ENCODE data around the gene FGG. TPM values are rescaled to one million over a fixed set of nuclear protein-coding genes. Genes with fewer than 3 reads are reported as not detected.

The FGG gene
- total and polyA plus RNA-seq, 2 donors from 2014 or later = 1.8 to 2.8 TPM

- no peaks in the 10 kb centered on the region for H3K36me3 ChIP-seq (ENCODE audit: control insufficient read depth in 2 of 3, insufficient read depth in 3 of 3, low read length in 3 of 3)
- no peak for FAIRE-seq
- no peak overlapping the region for H3K4me3 ChIP-seq (ENCODE audit: low read length in 3 of 3)
- no peaks in the 10 kb centered on the region for H3K4me1 ChIP-seq (ENCODE audit: control insufficient read depth in 2 of 3, insufficient read depth in 2 of 3, low read depth in 1 of 3, low read length in 3 of 3)
- no peak overlapping the region for H3K9ac ChIP-seq (ENCODE audit: low read length in 3 of 3)
- no peak overlapping the region for H3K27ac ChIP-seq (ENCODE audit: low read depth in 2 of 2, low read length in 2 of 2)
- no peaks in the 10 kb centered on the region for H3K27me3 ChIP-seq (ENCODE audit: control insufficient read depth, insufficient read depth, low read length)
- intact Hi-C loops (cut with DNase I) = no loop called here
- TF ChIP-seq, protein P1, sequence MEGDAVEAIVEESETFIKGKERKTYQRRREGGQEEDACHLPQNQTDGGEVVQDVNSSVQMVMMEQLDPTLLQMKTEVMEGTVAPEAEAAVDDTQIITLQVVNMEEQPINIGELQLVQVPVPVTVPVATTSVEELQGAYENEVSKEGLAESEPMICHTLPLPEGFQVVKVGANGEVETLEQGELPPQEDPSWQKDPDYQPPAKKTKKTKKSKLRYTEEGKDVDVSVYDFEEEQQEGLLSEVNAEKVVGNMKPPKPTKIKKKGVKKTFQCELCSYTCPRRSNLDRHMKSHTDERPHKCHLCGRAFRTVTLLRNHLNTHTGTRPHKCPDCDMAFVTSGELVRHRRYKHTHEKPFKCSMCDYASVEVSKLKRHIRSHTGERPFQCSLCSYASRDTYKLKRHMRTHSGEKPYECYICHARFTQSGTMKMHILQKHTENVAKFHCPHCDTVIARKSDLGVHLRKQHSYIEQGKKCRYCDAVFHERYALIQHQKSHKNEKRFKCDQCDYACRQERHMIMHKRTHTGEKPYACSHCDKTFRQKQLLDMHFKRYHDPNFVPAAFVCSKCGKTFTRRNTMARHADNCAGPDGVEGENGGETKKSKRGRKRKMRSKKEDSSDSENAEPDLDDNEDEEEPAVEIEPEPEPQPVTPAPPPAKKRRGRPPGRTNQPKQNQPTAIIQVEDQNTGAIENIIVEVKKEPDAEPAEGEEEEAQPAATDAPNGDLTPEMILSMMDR (IDR thresholded peaks at IDR 0.05; ENCODE audit: borderline replicate concordance, extremely low read depth, insufficient read depth) = no peak
- H3K9me3 ChIP-seq (ENCODE audit: control insufficient read depth in 2 of 3, insufficient read depth in 1 of 3, low read length in 3 of 3) = no peaks in the 10 kb centered on the region
- DNase-seq = no peak
Measured at GRCh38 chr4:154609532-154609931, 2.9 kb downstream of the FGG start.

GRCh38 chr4:154608361-154609252, 3.8 kb downstream of the FGG start:
- Histone ChIP-seq H3K27ac (ENCODE audit: low read depth in 2 of 2, low read length in 2 of 2) (no peak overlapping the region), H3K4me3 (ENCODE audit: low read length in 3 of 3) (no peak overlapping the region), H3K36me3 (ENCODE audit: control insufficient read depth in 2 of 3, insufficient read depth in 3 of 3, low read length in 3 of 3) (no peaks in the 10 kb centered on the region), H3K9me3 (ENCODE audit: control insufficient read depth in 2 of 3, insufficient read depth in 1 of 3, low read length in 3 of 3) (no peaks in the 10 kb centered on the region), H3K27me3 (ENCODE audit: control insufficient read depth, insufficient read depth, low read length) (no peaks in the 10 kb centered on the region), H3K9ac (ENCODE audit: low read length in 3 of 3) (no peak overlapping the region), H3K4me1 (ENCODE audit: control insufficient read depth in 2 of 3, insufficient read depth in 2 of 3, low read depth in 1 of 3, low read length in 3 of 3) (no peaks in the 10 kb centered on the region)
- intact Hi-C loops (cut with DNase I) = no loop called here
- TF ChIP-seq, protein P1 (IDR thresholded peaks at IDR 0.05; ENCODE audit: borderline replicate concordance, extremely low read depth, insufficient read depth) = no peak
- FAIRE-seq (no peak), DNase-seq (no peak)

- Histone ChIP-seq H3K27ac (ENCODE audit: low read depth in 2 of 2, low read length in 2 of 2) (no peak overlapping the region), H3K9me3 (ENCODE audit: control insufficient read depth in 2 of 3, insufficient read depth in 1 of 3, low read length in 3 of 3) (no peaks in the 10 kb centered on the region), H3K4me1 (ENCODE audit: control insufficient read depth in 2 of 3, insufficient read depth in 2 of 3, low read depth in 1 of 3, low read length in 3 of 3) (no peaks in the 10 kb centered on the region), H3K36me3 (ENCODE audit: control insufficient read depth in 2 of 3, insufficient read depth in 3 of 3, low read length in 3 of 3) (no peaks in the 10 kb centered on the region), H3K9ac (ENCODE audit: low read length in 3 of 3) (no peak overlapping the region), H3K4me3 (ENCODE audit: low read length in 3 of 3) (no peak overlapping the region), H3K27me3 (ENCODE audit: control insufficient read depth, insufficient read depth, low read length) (no peaks in the 10 kb centered on the region)
- no peak for DNase-seq
- TF ChIP-seq, protein P1 (IDR thresholded peaks at IDR 0.05; ENCODE audit: borderline replicate concordance, extremely low read depth, insufficient read depth) = no peak
- no peak for FAIRE-seq
- intact Hi-C loops (cut with DNase I) = no loop called here
Measured at GRCh38 chr4:154606728-154607723, 5.4 kb downstream of the FGG start.

Measured in kidney (tissue), 14 donors.